HG02852 (cell line): Measurements from ENCODE around the gene DOHH.

ENCODE experiments used
- ATAC-seq: cut with Tn5 transposase; IDR thresholded peaks from one replicate; pipeline ENCODE4 v1.9.1; 2021; ENCODE audit warnings: mild to moderate bottlenecking, moderate library complexity; ENCODE audit not compliant: unreplicated experiment

The DOHH gene

GRCh38 chr19:3504735-3505134, 4.3 kb upstream of the DOHH start:
- ATAC-seq: no peak

- ATAC-seq: no peak
These were observed 2.6 kb upstream of the DOHH start for GRCh38 chr19:3503036-3503572.

- ATAC-seq: no peak
These were observed 1.3 kb upstream of the DOHH start for GRCh38 chr19:3501780-3502179.

- no peak for ATAC-seq
These were observed 591 bp downstream of the DOHH start for GRCh38 chr19:3499738-3500428.

- no peak for ATAC-seq
These were observed 2.5 kb downstream of the DOHH start for GRCh38 chr19:3497757-3498520.

- ATAC-seq: no peak
These were observed 3.8 kb downstream of the DOHH start for GRCh38 chr19:3496392-3497273.

DNA sequence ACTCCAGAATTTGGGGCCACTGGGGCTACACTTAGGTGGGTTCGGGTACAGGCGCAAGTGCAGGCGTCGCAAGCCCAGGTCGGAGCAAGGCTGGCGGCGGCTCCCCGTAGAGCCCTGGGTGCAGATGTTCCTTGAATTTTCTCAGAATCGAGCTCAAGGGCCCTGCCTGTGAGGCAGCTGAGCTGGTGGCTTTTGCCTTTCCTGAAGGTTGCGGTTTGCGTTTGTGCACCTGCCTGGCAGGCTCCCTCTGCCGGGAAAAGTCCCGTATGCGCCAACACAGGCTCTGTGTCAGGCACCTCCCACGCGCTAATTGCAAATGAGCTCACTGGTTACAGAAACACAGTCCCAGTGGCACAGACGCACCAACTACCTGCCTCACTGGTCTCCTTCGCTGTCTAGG, 5.9 kb downstream of the DOHH start:
- ATAC-seq: no peak

DNA sequence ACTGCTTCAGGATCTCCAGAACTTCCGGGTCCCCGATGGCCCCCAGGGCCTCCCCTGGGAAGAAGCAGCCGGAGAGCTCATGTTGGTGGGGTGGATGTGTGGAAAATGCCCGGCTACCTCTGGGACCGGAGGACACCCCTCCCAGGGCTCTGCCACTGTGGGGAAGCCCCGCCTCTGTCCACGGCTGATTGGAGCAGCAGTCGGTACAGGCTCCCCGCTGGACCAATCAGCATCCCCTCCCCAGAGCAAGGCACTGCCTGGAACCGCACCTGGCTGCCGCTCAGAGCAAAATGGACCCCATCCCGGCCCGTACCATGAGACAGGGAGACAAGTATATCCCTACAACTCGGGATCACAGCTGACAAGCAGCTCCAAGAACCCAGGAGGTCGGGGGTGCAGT, 6.4 kb downstream of the DOHH start:
- ATAC-seq: no peak

- ATAC-seq: no peak
These were observed 6.8 kb downstream of the DOHH start for GRCh38 chr19:3493651-3494050.

- ATAC-seq: no peak
These were observed 7.6 kb downstream of the DOHH start for GRCh38 chr19:3492919-3493318.

GRCh38 chr19:3492131-3492839, 8.2 kb downstream of the DOHH start:
- no peak for ATAC-seq

GRCh38 chr19:3491396-3492119, 8.9 kb downstream of the DOHH start:
- ATAC-seq: no peak

- no peak for ATAC-seq
These were observed 17.2 kb downstream of the DOHH start, which contains the start of gene SMIM44 for GRCh38 chr19:3483226-3483628. TSS of gene SMIM44 (minus strand) at chr19:3483441. CDS start at chr19:3483403, 38 bp downstream.

DNA sequence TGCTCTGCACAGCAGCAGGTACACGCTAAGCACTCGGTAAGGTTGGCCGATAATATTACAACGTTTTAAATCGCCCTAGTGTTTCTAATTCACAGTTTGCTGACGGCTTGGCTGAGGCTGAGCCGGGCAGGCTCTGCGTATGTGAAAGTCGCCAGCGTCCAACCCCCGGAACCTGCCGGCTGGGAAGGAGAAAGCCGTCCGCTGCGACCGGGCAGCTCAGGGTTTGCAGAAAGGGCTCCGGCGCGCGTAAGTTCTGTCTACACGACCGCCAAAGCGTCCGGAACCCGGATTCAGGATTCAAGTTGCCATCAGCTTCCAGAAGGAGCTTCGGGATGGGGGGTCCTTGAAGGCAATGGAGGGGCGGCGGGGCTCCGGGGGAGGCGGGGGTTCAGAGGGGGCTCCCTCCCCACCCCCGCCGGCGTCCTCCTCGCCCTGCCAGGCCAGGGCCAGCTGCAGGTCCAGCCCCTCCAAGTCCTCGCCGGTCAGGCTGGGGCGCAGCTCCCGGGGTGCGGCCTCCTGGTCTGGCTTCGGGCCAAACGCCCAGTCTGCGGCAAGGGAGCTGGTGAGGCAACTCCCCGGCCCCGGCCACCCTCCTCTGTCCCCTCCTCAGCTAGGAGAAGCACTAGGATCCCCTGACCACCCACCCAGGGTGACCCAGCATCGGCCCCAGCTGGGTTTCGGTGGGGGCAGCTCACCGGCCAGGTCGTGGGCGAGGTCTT, 17.8 kb downstream of the DOHH start:
- ATAC-seq: no peak

- ATAC-seq: no peak
These were observed 19.0 kb downstream of the DOHH start for GRCh38 chr19:3481241-3482090.

- no peak for ATAC-seq
These were observed 19.9 kb downstream of the DOHH start, which contains the start of gene SMIM24 for GRCh38 chr19:3480383-3481091. TSS of gene SMIM24 (minus strand) at chr19:3480525. CDS start at chr19:3480463, 62 bp downstream.

GRCh38 chr19:3479834-3480215, 20.6 kb downstream of the DOHH start:
- ATAC-seq: no peak
